KBM-7 (cell line): Measurements from ENCODE around the gene SLC6A17.

Experiments used
- DNase-seq: peaks from one replicate; pipeline ENCODE4 v3.0.0-alpha.2; 2015
- in situ Hi-C: fragments of 300-500 bp; cut with MboI; formaldehyde crosslinking; loops from 2 replicates; pipeline ENCODE4 v1.14.3; 2020; ENCODE audit warnings: low sequenced_read_pairs, low pct_unique_long_range_greater_than_20kb, mixed read lengths

Gene SLC6A17

DNA sequence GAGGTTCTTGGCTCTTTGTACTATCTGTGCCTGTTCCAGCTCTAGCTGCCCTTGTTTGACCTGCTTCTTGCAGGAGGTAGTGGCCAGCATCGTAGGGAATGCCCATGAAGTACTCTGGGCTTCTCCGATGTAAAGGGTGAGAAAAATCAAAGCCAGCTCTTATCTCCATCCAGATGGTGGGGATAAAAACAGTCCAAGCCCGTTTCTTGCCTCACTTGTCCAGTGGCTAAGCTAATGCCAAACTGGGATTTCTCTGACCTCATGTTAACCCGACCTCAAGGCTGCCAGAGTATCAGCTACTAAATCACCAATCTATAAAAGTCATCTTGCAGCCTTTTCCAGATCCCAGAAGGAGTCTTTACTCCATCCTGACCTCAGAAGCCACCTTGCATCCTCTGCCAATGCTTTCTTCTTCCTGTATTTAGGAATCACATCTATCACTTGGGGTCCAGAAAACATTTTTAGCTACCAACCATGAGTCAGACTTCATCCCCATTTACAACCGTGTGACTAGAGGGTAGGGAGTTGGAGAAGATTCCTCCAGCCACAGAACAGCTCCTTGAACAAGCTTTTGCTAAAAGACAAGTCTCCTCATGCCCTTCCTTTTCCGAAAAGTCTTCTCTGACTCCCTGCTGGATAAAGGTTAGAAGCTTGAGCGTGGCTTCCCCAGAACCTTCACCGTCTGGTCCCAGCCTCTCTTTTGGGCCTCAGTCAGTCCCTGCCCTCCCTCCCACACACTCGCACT, 95.8 kb downstream of the SLC6A17 start:
- DNase-seq: no peak

GRCh38 chr1:110248746-110249145, 98.5 kb downstream of the SLC6A17 start:
- in situ Hi-C loops: no loop called here
- no peak for DNase-seq

More for the DNA sequence above, 95.8 kb downstream of the SLC6A17 start:
- in situ Hi-C loops: no loop called here

DNA sequence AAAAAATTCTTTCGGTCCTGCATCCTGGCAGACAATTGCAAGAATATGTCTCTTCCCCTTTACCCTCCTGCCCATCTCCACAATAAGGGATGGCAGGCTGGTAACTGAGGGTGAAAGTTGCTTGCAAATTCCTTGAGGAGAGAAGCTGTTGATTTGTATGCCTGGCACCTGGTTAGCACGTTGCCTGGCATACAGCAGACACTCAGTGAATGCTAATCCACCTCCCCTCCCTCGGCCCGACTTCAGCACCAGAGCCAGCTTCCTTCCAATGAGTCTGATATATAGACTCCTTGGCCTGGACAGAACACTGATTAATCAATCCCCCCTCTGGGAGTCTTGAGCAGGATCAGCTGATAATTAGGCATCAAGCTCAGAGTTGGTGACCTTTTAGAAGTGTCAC, 99.0 kb downstream of the SLC6A17 start:
- in situ Hi-C loops: no loop called here
- no peak for DNase-seq

DNA sequence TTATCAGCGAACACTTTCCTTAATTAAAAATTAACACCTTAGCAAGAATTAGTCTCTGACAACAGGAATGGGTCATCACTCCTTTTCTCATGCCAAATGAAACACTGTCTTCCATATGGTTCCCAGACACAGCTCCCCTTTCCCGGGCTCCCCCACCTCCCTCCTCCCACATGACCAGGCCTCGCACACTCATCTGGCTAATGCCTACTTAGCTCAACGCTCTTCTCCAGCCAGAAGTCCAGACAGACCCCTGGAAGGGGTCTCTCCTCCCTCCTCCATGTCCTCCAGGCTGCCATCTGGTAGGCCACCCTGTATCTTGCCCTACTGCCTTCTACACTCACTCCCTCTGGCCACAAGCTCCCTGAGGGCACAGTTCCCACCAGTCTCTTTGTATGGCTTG, 99.7 kb downstream of the SLC6A17 start:
- in situ Hi-C loops: no loop called here
- DNase-seq: no peak

- no peak for DNase-seq
- in situ Hi-C loops: no loop called here
Observed at GRCh38 chr1:110250749-110251148, 100.5 kb downstream of the SLC6A17 start.
